ENCODE measurements around the gene PTPRZ1. TPM values are rescaled to one million over a fixed set of nuclear protein-coding genes. Genes with fewer than 3 reads are reported as not detected.

Gene PTPRZ1
- 1 to 10 TPM in 1 of 4 donors, under 1 TPM in 2, not detected in 1; 0.75 to 1.1 (median 0.98) TPM for total RNA-seq

DNA sequence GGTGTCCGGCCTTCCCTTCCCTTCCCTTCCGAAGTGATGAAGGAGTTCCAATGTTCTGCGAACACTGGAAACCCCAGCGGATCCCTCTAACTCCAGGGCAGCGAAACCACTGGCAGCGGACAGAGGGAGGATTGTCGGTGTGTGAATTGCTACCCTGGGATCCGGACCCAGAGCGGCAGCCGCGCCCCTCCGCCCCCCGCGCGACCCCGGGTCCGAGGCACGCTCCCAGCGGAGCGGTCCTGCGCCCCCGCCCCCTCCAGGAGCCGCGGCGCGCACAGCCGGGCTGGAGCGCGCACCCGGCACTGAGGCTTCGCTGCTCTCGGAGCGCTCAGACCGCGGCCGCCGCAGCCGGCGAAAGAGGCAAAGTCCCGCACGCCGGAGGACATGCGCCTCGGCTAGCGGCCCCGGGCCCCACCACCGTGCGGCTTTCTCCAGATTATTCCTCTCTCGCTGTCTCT lies at the start of gene PTPRZ1:
TSS of gene PTPRZ1 (plus strand) at position 331 of the 458 bp plus-strand sequence. CDS start 339 bp downstream, outside the sequence.
- TF ChIP-seq CTCF (IDR thresholded peaks at IDR 0.05; ENCODE audit: low read depth), result no peak

- TF ChIP-seq CTCF (IDR thresholded peaks at IDR 0.05; ENCODE audit: low read depth), result no peak
These were observed 48.7 kb upstream of the PTPRZ1 start for GRCh38 chr7:121824276-121824675.

DNA sequence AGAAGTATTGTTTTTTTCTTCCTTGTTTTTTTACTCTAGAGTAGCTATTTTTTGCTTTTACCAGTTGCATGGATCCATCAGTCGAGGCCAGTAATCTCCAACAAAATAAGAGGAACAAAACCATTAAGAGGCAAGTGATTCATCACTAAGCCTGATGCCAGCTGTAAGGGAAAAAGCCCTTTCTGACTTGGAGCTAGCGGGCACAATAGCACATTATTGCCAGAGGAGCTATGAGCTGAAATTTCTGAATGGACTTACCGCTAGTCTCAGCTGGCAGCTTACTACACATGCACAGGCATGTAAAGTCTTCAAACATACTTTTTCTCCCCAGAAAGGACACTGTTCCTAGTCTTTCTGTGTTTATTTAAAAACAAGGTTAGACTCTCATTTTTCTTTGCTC lies 41.6 kb upstream of the PTPRZ1 start:
- no peak for TF ChIP-seq CTCF (IDR thresholded peaks at IDR 0.05; ENCODE audit: low read depth)

DNA sequence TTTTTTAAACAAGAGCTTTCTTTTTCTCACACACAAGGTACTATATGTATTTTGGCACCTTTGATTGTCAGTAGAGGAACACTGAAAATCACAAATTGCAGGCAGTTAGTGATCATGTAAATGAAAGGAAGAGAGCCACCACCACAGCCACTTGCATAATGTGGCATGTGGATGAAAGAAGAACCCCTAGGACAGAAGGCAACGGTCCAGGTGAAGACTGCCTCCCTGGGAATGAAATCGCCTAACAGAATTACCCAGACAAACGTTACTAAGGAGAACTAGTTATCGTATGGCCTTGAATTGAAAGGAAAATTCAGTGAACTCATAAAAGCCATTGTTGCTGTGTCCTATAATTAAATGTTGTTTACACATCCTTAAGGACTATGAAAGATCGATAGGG lies 41.2 kb upstream of the PTPRZ1 start:
- TF ChIP-seq CTCF (IDR thresholded peaks at IDR 0.05; ENCODE audit: low read depth), result no peak

- no peak for TF ChIP-seq CTCF (IDR thresholded peaks at IDR 0.05; ENCODE audit: low read depth)
These were observed 40.6 kb upstream of the PTPRZ1 start for GRCh38 chr7:121832347-121832746.

DNA sequence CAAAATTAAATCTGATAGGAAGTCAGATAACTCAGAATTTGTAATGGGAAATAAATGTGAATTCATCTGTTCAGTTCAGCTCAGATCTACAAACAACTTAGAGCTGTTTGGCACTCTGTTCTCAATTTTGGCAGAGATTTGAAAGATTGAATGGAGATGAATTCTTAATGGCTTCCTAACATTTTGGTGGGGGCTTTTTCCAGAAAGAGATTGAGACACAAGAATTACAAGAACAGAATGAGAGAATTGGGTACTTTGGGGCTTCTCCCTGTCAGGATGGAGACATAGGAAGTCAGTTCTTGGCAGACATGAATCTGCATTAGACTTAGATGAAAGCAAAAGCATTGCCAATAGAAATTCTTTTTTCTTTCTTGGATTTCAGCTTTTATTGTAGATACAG lies 39.0 kb upstream of the PTPRZ1 start:
- TF ChIP-seq CTCF (IDR thresholded peaks at IDR 0.05; ENCODE audit: low read depth), result no peak

DNA sequence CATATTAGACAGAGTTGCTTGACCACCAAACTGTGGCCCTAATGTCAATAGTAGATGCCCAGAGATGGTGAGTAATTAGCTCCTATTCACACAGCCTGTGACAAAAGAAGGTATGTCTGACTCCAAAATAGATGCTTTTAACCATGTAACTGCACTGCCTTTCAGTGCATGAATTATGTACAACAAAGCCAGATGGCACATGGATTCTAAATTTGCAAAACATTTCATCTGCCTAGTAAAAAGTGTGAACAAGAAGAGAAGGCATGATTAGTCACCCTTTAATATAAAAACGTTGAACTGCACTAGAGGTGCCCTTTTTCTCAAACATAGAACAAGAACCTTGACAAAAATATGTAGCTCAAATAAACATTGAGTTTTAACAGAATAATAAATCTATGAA lies 35.5 kb upstream of the PTPRZ1 start:
- TF ChIP-seq CTCF (IDR thresholded peaks at IDR 0.05; ENCODE audit: low read depth), result no peak
